Heart right ventricle (tissue), 16 donors: ENCODE data around the gene SGSH. TPM values are rescaled to one million over a fixed set of nuclear protein-coding genes. Genes with fewer than 3 reads are reported as not detected.

Source experiments
- ATAC-seq, 8 donors: fragments of 200-7000 bp; cut with Tn5 transposase; one replicate each; pipeline ENCODE4 v1.9.1; 2020; ENCODE audit warnings: mild to moderate bottlenecking in 8 of 8, moderate library complexity in 8 of 8, moderate number of reproducible peaks in 1 of 8
- DNase-seq, 2 donors: peaks; one replicate each; pipeline ENCODE4 v3.0.0-alpha.2; 2020
- H3K27ac ChIP-seq, 10 donors: fragments of 200-600 bp; sonication (generic) in 2 of 10; one replicate each; pipeline versions ENCODE4 v1.5.0 to v1.8.0; 2020 to 2022; ENCODE audit warnings: mild to moderate bottlenecking in 3 of 10
- H3K27me3 ChIP-seq, 7 donors: fragments of 200-600 bp; one replicate each; pipeline ENCODE4 v1.8.0; 2021 to 2022; ENCODE audit warnings: mild to moderate bottlenecking in 2 of 7
- H3K36me3 ChIP-seq, 9 donors: fragments of 200-600 bp; sonication (generic) in 1 of 9; one replicate each; pipeline versions ENCODE4 v1.5.0 to v1.8.0; 2020 to 2022; ENCODE audit warnings: mild to moderate bottlenecking in 2 of 9
- H3K4me1 ChIP-seq, 9 donors: fragments of 200-600 bp; sonication (generic) in 1 of 9; one replicate each; pipeline versions ENCODE4 v1.5.0 to v1.8.0; 2020 to 2022; ENCODE audit warnings: mild to moderate bottlenecking in 4 of 9
- H3K4me3 ChIP-seq, 10 donors: fragments of 200-600 bp; sonication (generic) in 2 of 10; one replicate each; pipeline versions ENCODE4 v1.5.0 to v1.8.0; 2020 to 2022; ENCODE audit warnings: mild to moderate bottlenecking in 7 of 10, moderate library complexity in 2 of 10
- H3K9me3 ChIP-seq, 11 donors: fragments of 200-600 bp in 10 of 11; sonication (generic) in 2 of 11; one replicate each; pipeline versions ENCODE4 v1.5.0 to v1.8.0; 2013 to 2022; ENCODE audit warnings: mild to moderate bottlenecking in 2 of 11, control low read depth in 1 of 11, moderate library complexity in 1 of 11
- CTCF ChIP-seq, 9 donors: fragments of 200-600 bp; sonication (generic) in 2 of 9; IDR thresholded peaks; one replicate each; pipeline versions ENCODE4 v1.5.0 to v1.8.0; 2021 to 2022; ENCODE audit warnings: antibody characterized with exemption in 9 of 9, mild to moderate bottlenecking in 5 of 9, moderate library complexity in 1 of 9
- WGBS, 2 donors: extraction: QIAGEN DNeasy Blood & Tissue Kit; methylation state at CpG; one replicate each; pipeline ENCODE4 v1.1.7; 2013; ENCODE audit warnings: inconsistent platforms in 1 of 2; 5-methylcytosine and 5-hydroxymethylcytosine counted together
- intact Hi-C, 10 donors: fragments of 100-400 bp; cut with DNase I; formaldehyde crosslinking; loops; one replicate each; pipeline versions ENCODE4 v1.11.1 to v1.14.2; 2022
- polyA plus RNA-seq, 2 donors: library from polyadenylated mRNA; stranded (reverse); fragments of 200-250 nt; gene quantifications; one replicate each; pipeline ENCODE4 v1.2.3, GENCODE V29; 2013
- total RNA-seq, 10 donors: library from RNA; stranded (reverse); fragmentation: NEBNext Ultra II Directional in 3 of 10; extraction: Animal tissue kit (Norgen Biotek cat#: 25700) in 3 of 10; gene quantifications; one replicate each; pipeline versions ENCODE4 v1.2.1 to v1.2.4, GENCODE V29; 2021 to 2023
- donor health status: Arrhythmogenic right ventricular cardiomyopathy.
- donor health status: ischemic (EF 13 %, LVEDD 7.1; RV severe dilation, severe dysfunction).
- donor health status: healthy with polysubstance abuse.
- donor health status: DM: no; HTN: yes; CAD: no.
- donor health status: DM: no; HTN: no; CAD: no.
- donor health status: ischemic (EF 25% LVEDD 6.9; RV normal size, moderate dysfunction).
- donor health status: ischemic (EF 25% LVEDD 5.7; RV mildly dilated, moderate dysfunction).
- donor health status: healthy.
- donor health status: DM: yes; HTN: yes; CAD: no.
- donor health status: Ischemic cardiomyopathy.
- donor health status: ischemic (EF 35%, LVEDD 5.7; RV mildly dilated, moderate dysfunction).
- donor health status: nonischemic (EF 11% LVEDD 7.7; RV severe dilation, severe dysfunction).
- donor health status: DM: yes; HTN: yes; CAD: no.
- donor health status: PGD.
- donor health status: ischemic (EF 29% LVEDD 5.4; RV normal size, mild dysfunction).
- donor health status: nonischemic (EF 23%, LVEDD 6.1; RV moderate dilation, normal function).

The SGSH gene
- total and polyA plus RNA-seq, 12 donors: 7.3 to 21.7 (median 14.0) TPM

- TF ChIP-seq CTCF (IDR thresholded peaks at IDR 0.05): no peak
- no peak overlapping the region for H3K4me3 ChIP-seq
- no peak overlapping the region for H3K27ac ChIP-seq
- H3K36me3 ChIP-seq: peaks cover 0 to 65% (median 20%) of the 10 kb centered on the region in 9 donors
- WGBS, 2 donors: 97 to 98% methylated on average over 35 to 40 of the region's 40 CpGs
- intact Hi-C loops: loop anchor here in 1 of 10 donors (5.0 to 10.0 kb wide), 2 partner anchors 48 to 69 kb away; partner anchors contain the start of genes EIF4A3 and RNF213
- peaks cover 6 to 42% (median 19%) of the 10 kb centered on the region in 9 donors for H3K4me1 ChIP-seq
- no peak for DNase-seq
- H3K27me3 ChIP-seq: peaks cover 0 to 9% (median 0%) of the 10 kb centered on the region in 7 donors
- ATAC-seq: no peak
- H3K9me3 ChIP-seq: no peaks in the 10 kb centered on the region
Measured at GRCh38 chr17:80216473-80217456, 3.4 kb downstream of the SGSH start.

- DNase-seq (no peak), ATAC-seq (no peak)
- peaks cover 0 to 32% (median 9%) of the 10 kb centered on the region in 9 donors for H3K4me1 ChIP-seq
- no peak overlapping the region for H3K27ac ChIP-seq
- no peak for TF ChIP-seq CTCF (IDR thresholded peaks at IDR 0.05)
- no peaks in the 10 kb centered on the region for H3K27me3 ChIP-seq
- no peak overlapping the region for H3K4me3 ChIP-seq
- 92 to 94% methylated on average over 17 of the region's 17 CpGs for WGBS, 2 donors
- intact Hi-C loops: loop anchor here in 1 of 10 donors (5.0 to 10.0 kb wide), 2 partner anchors 50 to 68 kb away; partner anchors contain the start of genes EIF4A3 and RNF213
- peaks cover 0 to 85% (median 33%) of the 10 kb centered on the region in 9 donors for H3K36me3 ChIP-seq
- H3K9me3 ChIP-seq: no peaks in the 10 kb centered on the region
Measured at GRCh38 chr17:80214878-80215210, 5.3 kb downstream of the SGSH start.

GRCh38 chr17:80214012-80214877 lies 5.9 kb downstream of the SGSH start:
- ATAC-seq: no peak
- no peak for DNase-seq
- TF ChIP-seq CTCF (IDR thresholded peaks at IDR 0.05): no peak
- no peaks in the 10 kb centered on the region for H3K9me3 ChIP-seq
- no peak overlapping the region for H3K4me3 ChIP-seq
- peaks cover 0 to 91% (median 33%) of the 10 kb centered on the region in 9 donors for H3K36me3 ChIP-seq
- no peak overlapping the region for H3K27ac ChIP-seq
- H3K27me3 ChIP-seq: no peaks in the 10 kb centered on the region
- intact Hi-C loops: loop anchor here in 1 of 10 donors (10.0 kb wide), 1 partner anchor 51 kb away; the partner anchor contains the start of gene RNF213
- peaks cover 0 to 26% (median 3%) of the 10 kb centered on the region in 9 donors for H3K4me1 ChIP-seq
- 94% methylated on average over 48 of the region's 48 CpGs for WGBS, 2 donors

- DNase-seq: no peak
- Histone ChIP-seq H3K27me3 (no peaks in the 10 kb centered on the region), H3K36me3 (peaks cover 0 to 97% (median 33%) of the 10 kb centered on the region in 9 donors), H3K4me3 (no peak overlapping the region), H3K4me1 (peaks cover 0 to 20% (median 0%) of the 10 kb centered on the region in 9 donors), H3K27ac (peak overlapping the region in 1 of 10 donors; percentile 40), H3K9me3 (no peaks in the 10 kb centered on the region)
- no peak for ATAC-seq
- WGBS, 2 donors: 97 to 98% methylated on average over 17 of the region's 17 CpGs
- TF ChIP-seq CTCF (IDR thresholded peaks at IDR 0.05): no peak
- intact Hi-C loops: loop anchor here in 1 of 10 donors (10.0 kb wide), 1 partner anchor 51 kb away; the partner anchor contains the start of gene RNF213
Measured at GRCh38 chr17:80213643-80213975, 6.5 kb downstream of the SGSH start.
